Heart right ventricle (tissue), 16 donors: ENCODE measurements around the gene NDUFS3. TPM values are rescaled to one million over a fixed set of nuclear protein-coding genes. Genes with fewer than 3 reads are reported as not detected.
A peak's percentile ranks its signal among the peaks of the same experiment; 100 is the strongest.

Source experiments
- ATAC-seq, 8 donors: fragments of 200-7000 bp; cut with Tn5 transposase; one replicate each; pipeline ENCODE4 v1.9.1; 2020; ENCODE audit warnings: mild to moderate bottlenecking in 8 of 8, moderate library complexity in 8 of 8, moderate number of reproducible peaks in 1 of 8
- DNase-seq, 2 donors: peaks; one replicate each; pipeline ENCODE4 v3.0.0-alpha.2; 2020
- H3K27ac ChIP-seq, 10 donors: fragments of 200-600 bp; sonication (generic) in 2 of 10; one replicate each; pipeline versions ENCODE4 v1.5.0 to v1.8.0; 2020 to 2022; ENCODE audit warnings: mild to moderate bottlenecking in 3 of 10
- H3K27me3 ChIP-seq, 7 donors: fragments of 200-600 bp; one replicate each; pipeline ENCODE4 v1.8.0; 2021 to 2022; ENCODE audit warnings: mild to moderate bottlenecking in 2 of 7
- H3K36me3 ChIP-seq, 9 donors: fragments of 200-600 bp; sonication (generic) in 1 of 9; one replicate each; pipeline versions ENCODE4 v1.5.0 to v1.8.0; 2020 to 2022; ENCODE audit warnings: mild to moderate bottlenecking in 2 of 9
- H3K4me1 ChIP-seq, 9 donors: fragments of 200-600 bp; sonication (generic) in 1 of 9; one replicate each; pipeline versions ENCODE4 v1.5.0 to v1.8.0; 2020 to 2022; ENCODE audit warnings: mild to moderate bottlenecking in 4 of 9
- H3K4me3 ChIP-seq, 10 donors: fragments of 200-600 bp; sonication (generic) in 2 of 10; one replicate each; pipeline versions ENCODE4 v1.5.0 to v1.8.0; 2020 to 2022; ENCODE audit warnings: mild to moderate bottlenecking in 7 of 10, moderate library complexity in 2 of 10
- H3K9me3 ChIP-seq, 11 donors: fragments of 200-600 bp in 10 of 11; sonication (generic) in 2 of 11; one replicate each; pipeline versions ENCODE4 v1.5.0 to v1.8.0; 2013 to 2022; ENCODE audit warnings: mild to moderate bottlenecking in 2 of 11, control low read depth in 1 of 11, moderate library complexity in 1 of 11
- CTCF ChIP-seq, 9 donors: fragments of 200-600 bp; sonication (generic) in 2 of 9; IDR thresholded peaks; one replicate each; pipeline versions ENCODE4 v1.5.0 to v1.8.0; 2021 to 2022; ENCODE audit warnings: antibody characterized with exemption in 9 of 9, mild to moderate bottlenecking in 5 of 9, moderate library complexity in 1 of 9
- WGBS, 2 donors: extraction: QIAGEN DNeasy Blood & Tissue Kit; methylation state at CpG; one replicate each; pipeline ENCODE4 v1.1.7; 2013; ENCODE audit warnings: inconsistent platforms in 1 of 2; 5-methylcytosine and 5-hydroxymethylcytosine counted together
- intact Hi-C, 10 donors: fragments of 100-400 bp; cut with DNase I; formaldehyde crosslinking; loops; one replicate each; pipeline versions ENCODE4 v1.11.1 to v1.14.2; 2022
- polyA plus RNA-seq, 2 donors: library from polyadenylated mRNA; stranded (reverse); fragments of 200-250 nt; gene quantifications; one replicate each; pipeline ENCODE4 v1.2.3, GENCODE V29; 2013
- total RNA-seq, 10 donors: library from RNA; stranded (reverse); fragmentation: NEBNext Ultra II Directional in 3 of 10; extraction: Animal tissue kit (Norgen Biotek cat#: 25700) in 3 of 10; gene quantifications; one replicate each; pipeline versions ENCODE4 v1.2.1 to v1.2.4, GENCODE V29; 2021 to 2023
- donor health status: Arrhythmogenic right ventricular cardiomyopathy.
- donor health status: ischemic (EF 13 %, LVEDD 7.1; RV severe dilation, severe dysfunction).
- donor health status: healthy with polysubstance abuse.
- donor health status: DM: no; HTN: yes; CAD: no.
- donor health status: DM: no; HTN: no; CAD: no.
- donor health status: ischemic (EF 25% LVEDD 6.9; RV normal size, moderate dysfunction).
- donor health status: ischemic (EF 25% LVEDD 5.7; RV mildly dilated, moderate dysfunction).
- donor health status: healthy.
- donor health status: DM: yes; HTN: yes; CAD: no.
- donor health status: Ischemic cardiomyopathy.
- donor health status: ischemic (EF 35%, LVEDD 5.7; RV mildly dilated, moderate dysfunction).
- donor health status: nonischemic (EF 11% LVEDD 7.7; RV severe dilation, severe dysfunction).
- donor health status: DM: yes; HTN: yes; CAD: no.
- donor health status: PGD.
- donor health status: ischemic (EF 29% LVEDD 5.4; RV normal size, mild dysfunction).
- donor health status: nonischemic (EF 23%, LVEDD 6.1; RV moderate dilation, normal function).

NDUFS3 gene
- total and polyA plus RNA-seq, 12 donors: 171 to 570 (median 294) TPM

DNA sequence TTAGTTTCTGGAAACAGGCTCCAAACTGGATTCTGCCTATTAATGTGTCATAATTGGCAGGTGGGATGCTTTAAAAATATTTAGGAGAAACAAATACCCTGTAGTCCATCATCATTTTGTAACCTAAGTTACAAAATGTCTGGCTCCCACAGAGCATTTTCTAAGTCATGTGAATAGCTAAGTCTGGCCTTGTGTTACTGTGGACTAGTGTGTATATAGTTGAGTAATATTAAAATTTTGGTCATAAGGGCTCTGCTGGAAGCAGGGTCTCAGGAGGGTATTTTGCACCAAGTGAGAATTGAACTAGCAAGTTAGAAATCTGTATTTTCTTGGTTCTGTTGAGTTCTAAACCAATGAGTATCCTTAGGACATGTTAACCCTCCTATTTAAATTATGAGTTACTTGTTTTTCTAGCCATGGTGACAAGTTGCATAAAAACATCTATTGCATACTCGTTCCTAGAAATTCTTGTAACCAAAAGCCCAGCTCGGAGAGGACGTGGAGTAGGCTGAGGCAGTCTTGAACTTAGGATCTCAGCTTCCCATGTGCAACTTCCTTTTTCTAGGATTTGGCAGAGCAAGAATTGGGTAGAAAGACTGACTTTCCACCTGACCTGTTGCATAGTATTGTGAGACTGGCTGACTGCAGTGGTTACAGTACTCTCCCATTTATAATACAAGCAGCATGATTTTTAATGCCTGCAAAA lies 8.1 kb upstream of the NDUFS3 start:
- no peak for TF ChIP-seq CTCF (IDR thresholded peaks at IDR 0.05)
- Histone ChIP-seq H3K27me3 (no peaks in the 10 kb centered on the region), H3K4me3 (no peak overlapping the region), H3K9me3 (no peaks in the 10 kb centered on the region), H3K27ac (peak overlapping the region in 1 of 10 donors; percentile 73), H3K4me1 (peaks cover 16 to 49% (median 29%) of the 10 kb centered on the region in 9 donors), H3K36me3 (peaks cover 0 to 74% (median 20%) of the 10 kb centered on the region in 9 donors)
- intact Hi-C loops: loop anchor here in 1 of 10 donors (5.0 kb wide), 1 partner anchor 36 kb away; no protein-coding TSS in a partner anchor
- ATAC-seq: no peak
- 92 to 94% methylated on average over 3 of the region's 3 CpGs for WGBS, 2 donors
- no peak for DNase-seq

DNA sequence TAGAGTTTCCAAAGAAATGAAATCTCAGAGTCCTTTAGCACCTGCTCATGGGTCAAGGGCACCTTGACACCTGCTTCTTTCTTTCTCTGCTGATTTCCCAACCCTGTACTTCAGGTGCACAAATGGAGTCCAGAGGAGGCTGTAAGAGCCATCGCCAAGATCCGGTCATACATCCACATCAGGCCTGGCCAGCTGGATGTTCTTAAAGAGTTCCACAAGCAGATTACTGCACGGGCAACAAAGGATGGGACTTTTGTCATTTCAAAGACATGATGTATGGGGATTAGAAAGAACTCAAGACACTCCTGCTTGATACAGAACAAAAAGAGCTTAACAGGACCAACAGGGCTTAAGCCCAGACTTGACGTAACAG lies 7.5 kb upstream of the NDUFS3 start:
- no peak for TF ChIP-seq CTCF (IDR thresholded peaks at IDR 0.05)
- ATAC-seq (no peak), DNase-seq (no peak)
- H3K27me3 ChIP-seq: no peaks in the 10 kb centered on the region
- peak overlapping the region in 1 of 10 donors; percentile 73 for H3K27ac ChIP-seq
- H3K4me3 ChIP-seq: no peak overlapping the region
- H3K4me1 ChIP-seq: peaks cover 14 to 45% (median 29%) of the 10 kb centered on the region in 9 donors
- intact Hi-C loops: loop anchor here in 1 of 10 donors (5.0 kb wide), 1 partner anchor 36 kb away; no protein-coding TSS in a partner anchor
- peaks cover 0 to 79% (median 20%) of the 10 kb centered on the region in 9 donors for H3K36me3 ChIP-seq
- WGBS, 2 donors: 84 to 89% methylated on average over 4 of the region's 4 CpGs
- H3K9me3 ChIP-seq: no peaks in the 10 kb centered on the region

DNA sequence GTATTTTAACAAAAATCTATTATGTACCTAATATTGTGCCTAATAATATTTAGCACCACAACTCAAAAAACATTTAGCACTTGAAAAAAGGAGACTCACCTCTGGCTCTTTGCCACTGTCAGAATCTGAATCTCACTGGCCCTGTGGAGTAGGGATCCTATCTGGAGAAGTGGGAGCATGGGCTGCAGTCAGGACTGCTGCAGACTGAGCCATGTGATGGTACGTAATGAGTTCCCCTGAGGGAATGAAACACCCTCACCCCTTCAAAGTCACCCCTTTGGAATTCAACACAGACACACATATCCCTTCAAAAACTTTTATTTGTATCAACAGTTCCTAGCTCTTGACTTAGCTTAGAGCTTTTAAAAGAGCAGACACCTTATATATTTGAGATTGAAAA lies 7.0 kb upstream of the NDUFS3 start:
- Histone ChIP-seq H3K9me3 (no peaks in the 10 kb centered on the region), H3K27me3 (no peaks in the 10 kb centered on the region), H3K27ac (peak overlapping the region in 3 of 10 donors; percentile 11 to 73 (median 63)), H3K4me1 (peaks cover 14 to 45% (median 27%) of the 10 kb centered on the region in 9 donors), H3K4me3 (no peak overlapping the region), H3K36me3 (peaks cover 0 to 85% (median 20%) of the 10 kb centered on the region in 9 donors)
- intact Hi-C loops: loop anchor here in 1 of 10 donors (5.0 kb wide), 1 partner anchor 35 kb away; no protein-coding TSS in a partner anchor
- DNase-seq (no peak), ATAC-seq (peak in 3 of 8 donors; percentile 42 to 52 (median 45))
- no peak for TF ChIP-seq CTCF (IDR thresholded peaks at IDR 0.05)
- 27 to 30% methylated on average over 1 of the region's 1 CpG for WGBS, 2 donors

DNA sequence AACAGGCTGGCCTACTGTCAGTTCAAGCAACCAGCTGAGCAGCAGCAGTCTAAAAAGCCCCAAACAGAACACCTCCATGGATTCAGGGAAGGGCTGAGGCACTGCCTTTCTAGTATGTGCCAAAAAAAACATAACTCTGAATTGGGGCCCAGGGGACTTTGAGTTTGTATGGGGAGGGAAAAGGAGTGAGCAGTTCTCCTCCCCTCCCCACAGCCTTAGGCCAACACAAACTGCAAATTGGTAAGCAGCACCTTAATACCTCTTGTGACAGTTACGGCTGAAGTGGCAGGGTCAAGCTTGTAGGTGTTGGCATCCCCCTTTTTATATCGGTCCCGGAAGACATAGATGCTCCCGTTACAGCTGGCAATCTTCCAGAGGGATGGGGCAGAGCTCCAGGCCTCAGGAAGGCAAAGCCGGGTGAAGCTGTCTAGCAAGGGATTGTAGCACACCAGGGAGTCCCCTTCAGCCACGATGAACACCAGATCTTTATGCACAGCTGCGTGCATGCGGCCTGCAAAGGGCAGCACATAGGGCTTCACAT lies 6.1 kb upstream of the NDUFS3 start:
- peak in 7 of 8 donors; percentile 10 to 66 (median 29) for ATAC-seq
- Histone ChIP-seq H3K4me1 (peaks cover 16 to 51% (median 35%) of the 10 kb centered on the region in 9 donors), H3K9me3 (no peaks in the 10 kb centered on the region), H3K4me3 (no peak overlapping the region), H3K27ac (peak overlapping the region in 6 of 10 donors; percentile 17 to 73 (median 40)), H3K36me3 (peaks cover 0 to 93% (median 20%) of the 10 kb centered on the region in 9 donors), H3K27me3 (no peaks in the 10 kb centered on the region)
- whole genome bisulfite sequencing, 2 donors: 23 to 32% methylated on average over 8 of the region's 8 CpGs
- no peak for TF ChIP-seq CTCF (IDR thresholded peaks at IDR 0.05)
- intact Hi-C loops: loop anchor here in 1 of 10 donors (5.0 kb wide), 1 partner anchor 35 kb away; no protein-coding TSS in a partner anchor
- DNase-seq: no peak
